Thymus (tissue), 11 donors: Measurements from ENCODE around the gene RNPS1. TPM values are rescaled to one million over a fixed set of nuclear protein-coding genes. Genes with fewer than 3 reads are reported as not detected.

ENCODE experiments used
- DNase-seq, 9 donors: peaks; one replicate each; pipeline ENCODE4 v3.0.0-alpha.2; 2013; ENCODE audit warnings: low spot score in 9 of 9, low read depth in 6 of 9, missing footprints in 1 of 9
- H3K27ac ChIP-seq, 2 donors: one replicate each; pipeline ENCODE4 v1.5.1; 2013; ENCODE audit warnings: control low read depth in 1 of 2, low read depth in 1 of 2, low read length in 1 of 2, mild to moderate bottlenecking in 1 of 2, moderate library complexity in 1 of 2
- H3K27me3 ChIP-seq, 2 donors: one replicate each; pipeline ENCODE4 v1.5.1; 2013; ENCODE audit warnings: low read length in 1 of 2; ENCODE audit not compliant: control insufficient read depth in 2 of 2, insufficient read depth in 1 of 2
- H3K36me3 ChIP-seq, 2 donors: one replicate each; pipeline ENCODE4 v1.5.1; 2013; ENCODE audit warnings: low read length in 1 of 2, mild to moderate bottlenecking in 1 of 2, moderate library complexity in 1 of 2; ENCODE audit not compliant: control insufficient read depth in 2 of 2, insufficient read depth in 2 of 2
- H3K4me1 ChIP-seq, 2 donors: one replicate each; pipeline ENCODE4 v1.5.1; 2013; ENCODE audit warnings: low read length in 2 of 2; ENCODE audit not compliant: control insufficient read depth in 2 of 2, insufficient read depth in 2 of 2
- H3K4me3 ChIP-seq, 2 donors: one replicate each; pipeline ENCODE4 v1.5.1; 2013; ENCODE audit warnings: low read length in 2 of 2, control low read depth in 1 of 2, mild to moderate bottlenecking in 1 of 2
- H3K9me3 ChIP-seq, 2 donors: one replicate each; pipeline ENCODE4 v1.5.1; 2013; ENCODE audit warnings: low read length in 1 of 2, mild to moderate bottlenecking in 1 of 2; ENCODE audit not compliant: control insufficient read depth in 2 of 2, insufficient read depth in 1 of 2
- WGBS: extraction: QIAGEN DNeasy Blood & Tissue Kit; methylation state at CpG from one replicate; pipeline ENCODE4 v1.1.7; 2013; 5-methylcytosine and 5-hydroxymethylcytosine counted together
- polyA plus RNA-seq: library from polyadenylated mRNA; stranded (reverse); fragments of 200-250 nt; gene quantifications from one replicate; pipeline ENCODE4 v1.2.3, GENCODE V29; 2013
- total RNA-seq: library from RNA; stranded (reverse); fragments of 120-200 nt; gene quantifications from one replicate; pipeline ENCODE4 v1.2.4, GENCODE V29; 2013
- donor health status: healthy.

RNPS1 gene
- total and polyA plus RNA-seq, 2 donors: 87.2 to 130 TPM

GRCh38 chr16:2284797-2285576 lies 17.1 kb upstream of the RNPS1 start:
- Histone ChIP-seq H3K27ac (no peak overlapping the region), H3K4me3 (no peak overlapping the region), H3K27me3 (no peaks in the 10 kb centered on the region), H3K36me3 (no peaks in the 10 kb centered on the region), H3K9me3 (no peaks in the 10 kb centered on the region), H3K4me1 (no peaks in the 10 kb centered on the region)
- DNase-seq: no peak
- WGBS: 95% methylated on average over 35 of the region's 35 CpGs

GRCh38 chr16:2284001-2284770 lies 16.3 kb upstream of the RNPS1 start:
- 96% methylated on average over 37 of the region's 37 CpGs for WGBS
- no peaks in the 10 kb centered on the region for H3K27me3 ChIP-seq
- H3K27ac ChIP-seq: no peak overlapping the region
- H3K9me3 ChIP-seq: no peaks in the 10 kb centered on the region
- H3K4me3 ChIP-seq: no peak overlapping the region
- no peaks in the 10 kb centered on the region for H3K36me3 ChIP-seq
- H3K4me1 ChIP-seq: no peaks in the 10 kb centered on the region
- no peak for DNase-seq

GRCh38 chr16:2282866-2283555 lies 15.1 kb upstream of the RNPS1 start:
- no peak overlapping the region for H3K4me3 ChIP-seq
- H3K27me3 ChIP-seq: no peaks in the 10 kb centered on the region
- no peak overlapping the region for H3K27ac ChIP-seq
- WGBS: 95% methylated on average over 26 of the region's 26 CpGs
- no peaks in the 10 kb centered on the region for H3K4me1 ChIP-seq
- H3K36me3 ChIP-seq: no peaks in the 10 kb centered on the region
- H3K9me3 ChIP-seq: no peaks in the 10 kb centered on the region
- no peak for DNase-seq

GRCh38 chr16:2282262-2282661 lies 14.3 kb upstream of the RNPS1 start:
- no peaks in the 10 kb centered on the region for H3K9me3 ChIP-seq
- H3K27me3 ChIP-seq: no peaks in the 10 kb centered on the region
- H3K4me3 ChIP-seq: no peak overlapping the region
- no peak for DNase-seq
- H3K27ac ChIP-seq: no peak overlapping the region
- WGBS: 85% methylated on average over 5 of the region's 5 CpGs
- no peaks in the 10 kb centered on the region for H3K4me1 ChIP-seq
- no peaks in the 10 kb centered on the region for H3K36me3 ChIP-seq

- H3K36me3 ChIP-seq: no peaks in the 10 kb centered on the region
- H3K9me3 ChIP-seq: no peaks in the 10 kb centered on the region
- H3K27ac ChIP-seq: no peak overlapping the region
- 96% methylated on average over 24 of the region's 24 CpGs for WGBS
- no peaks in the 10 kb centered on the region for H3K27me3 ChIP-seq
- no peaks in the 10 kb centered on the region for H3K4me1 ChIP-seq
- H3K4me3 ChIP-seq: no peak overlapping the region
- DNase-seq: no peak
These were observed 13.1 kb upstream of the RNPS1 start for GRCh38 chr16:2280981-2281542.

GRCh38 chr16:2280461-2280860 lies 12.5 kb upstream of the RNPS1 start:
- Histone ChIP-seq H3K36me3 (no peaks in the 10 kb centered on the region), H3K27ac (no peak overlapping the region), H3K4me1 (no peaks in the 10 kb centered on the region), H3K4me3 (no peak overlapping the region), H3K27me3 (no peaks in the 10 kb centered on the region), H3K9me3 (no peaks in the 10 kb centered on the region)
- no peak for DNase-seq
- WGBS: 96% methylated on average over 8 of the region's 8 CpGs

GRCh38 chr16:2278956-2279800 lies 11.3 kb upstream of the RNPS1 start:
- no peaks in the 10 kb centered on the region for H3K36me3 ChIP-seq
- H3K27me3 ChIP-seq: no peaks in the 10 kb centered on the region
- no peak overlapping the region for H3K27ac ChIP-seq
- no peaks in the 10 kb centered on the region for H3K9me3 ChIP-seq
- WGBS: 94% methylated on average over 26 of the region's 26 CpGs
- H3K4me1 ChIP-seq: no peaks in the 10 kb centered on the region
- H3K4me3 ChIP-seq: no peak overlapping the region
- no peak for DNase-seq

GRCh38 chr16:2278272-2278608 lies 10.3 kb upstream of the RNPS1 start:
- Histone ChIP-seq H3K27ac (no peak overlapping the region), H3K27me3 (no peaks in the 10 kb centered on the region), H3K9me3 (no peaks in the 10 kb centered on the region), H3K36me3 (peaks cover 0 to 7% of the 10 kb centered on the region in 2 donors), H3K4me1 (no peaks in the 10 kb centered on the region), H3K4me3 (no peak overlapping the region)
- WGBS: 97% methylated on average over 14 of the region's 14 CpGs
- DNase-seq: no peak
